ENCODE results near the gene PATZ1.

PATZ1 gene

GRCh38 chr22:31313366-31314147 lies 32.6 kb downstream of the PATZ1 start:
- DNase-seq = no peak

GRCh38 chr22:31308181-31308580 lies 38.0 kb downstream of the PATZ1 start:
- no peak for DNase-seq

- no peak for DNase-seq
Measured at GRCh38 chr22:31305194-31305593, 41.0 kb downstream of the PATZ1 start.

- no peak for DNase-seq
Measured at GRCh38 chr22:31302537-31302936, 43.6 kb downstream of the PATZ1 start.

- DNase-seq = no peak
Measured at GRCh38 chr22:31302006-31302405, 44.1 kb downstream of the PATZ1 start.

- DNase-seq = no peak
Measured at GRCh38 chr22:31300896-31301295, 45.2 kb downstream of the PATZ1 start.

- DNase-seq = no peak
Measured at GRCh38 chr22:31295831-31296657, 50.1 kb downstream of the PATZ1 start.

GRCh38 chr22:31295360-31295759 lies 50.8 kb downstream of the PATZ1 start:
- DNase-seq = no peak

GRCh38 chr22:31292236-31292989 lies 53.7 kb downstream of the PATZ1 start, which contains the start of gene PIK3IP1:
TSS of gene PIK3IP1 (minus strand) at chr22:31292488. CDS start at chr22:31292344, 144 bp downstream.
- peak; percentile 72 for DNase-seq

GRCh38 chr22:31291481-31292235 lies 54.5 kb downstream of the PATZ1 start:
- no peak for DNase-seq

- peak; percentile 91 for DNase-seq
Measured at GRCh38 chr22:31290494-31291471, 55.4 kb downstream of the PATZ1 start.

GRCh38 chr22:31289344-31289743 lies 56.8 kb downstream of the PATZ1 start:
- DNase-seq = no peak

- no peak for DNase-seq
Measured at GRCh38 chr22:31288496-31289240, 57.5 kb downstream of the PATZ1 start.

- DNase-seq = no peak
Measured at GRCh38 chr22:31287818-31288495, 58.2 kb downstream of the PATZ1 start.

GRCh38 chr22:31286360-31287255 lies 59.5 kb downstream of the PATZ1 start:
- no peak for DNase-seq

- no peak for DNase-seq
Measured at GRCh38 chr22:31284281-31285155, 61.6 kb downstream of the PATZ1 start.

GRCh38 chr22:31282748-31283468 lies 63.2 kb downstream of the PATZ1 start:
- no peak for DNase-seq
